GM12872 (cell line): ENCODE results near the gene TOPBP1.

ENCODE experiments used
- CTCF ChIP-seq: IDR thresholded peaks from 3 replicates; pipeline ENCODE4 v1.5.1; 2011; ENCODE audit warnings: low read depth, mild to moderate bottlenecking, low read length, moderate library complexity; ENCODE audit not compliant: insufficient read depth

The TOPBP1 gene

DNA sequence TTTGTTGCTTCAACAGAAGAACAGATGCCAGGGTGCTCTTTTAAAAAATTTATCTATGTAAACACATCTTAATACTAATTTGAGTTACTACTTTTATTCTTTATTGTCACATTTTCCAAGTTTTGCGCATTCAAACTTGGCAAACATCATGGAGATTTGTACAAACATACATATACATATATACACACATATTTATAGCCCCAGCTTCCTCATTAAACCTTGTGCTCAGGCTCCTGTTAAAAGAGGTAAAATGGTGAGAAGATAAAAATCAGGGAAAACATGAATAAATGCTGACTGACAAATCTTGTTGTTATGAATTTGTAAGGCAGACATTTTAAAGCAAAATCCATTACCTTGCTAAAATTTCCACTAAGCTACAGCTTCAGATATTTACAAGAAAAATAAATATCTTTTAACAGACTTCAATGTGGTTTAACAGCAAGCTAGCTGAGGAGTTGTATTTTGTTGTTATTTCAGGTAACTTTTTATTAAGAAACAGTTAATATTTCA, 61.1 kb downstream of the TOPBP1 start:
- no peak for TF ChIP-seq CTCF

GRCh38 chr3:133599280-133599679, 62.5 kb downstream of the TOPBP1 start:
- no peak for TF ChIP-seq CTCF

GRCh38 chr3:133598405-133598804, 63.3 kb downstream of the TOPBP1 start:
- TF ChIP-seq CTCF: no peak

DNA sequence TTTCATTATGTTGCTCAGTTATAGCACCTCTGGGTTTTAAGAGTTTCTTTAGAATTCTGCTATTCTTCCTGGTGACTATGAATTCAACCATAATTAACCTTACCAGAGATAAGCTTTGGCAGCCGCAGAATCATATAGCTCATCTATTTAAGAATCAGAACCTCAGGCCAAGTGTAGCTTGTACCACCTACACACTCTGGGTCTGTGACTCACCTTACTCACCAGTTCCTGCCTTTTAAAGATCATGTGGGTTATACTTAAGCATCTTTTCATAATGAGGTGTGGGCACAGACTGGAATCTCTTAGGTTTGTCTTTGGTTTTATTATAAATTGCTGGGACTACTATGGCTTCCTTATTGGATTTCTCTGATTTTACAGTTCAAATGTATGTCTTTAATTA, 66.4 kb downstream of the TOPBP1 start:
- TF ChIP-seq CTCF: no peak

DNA sequence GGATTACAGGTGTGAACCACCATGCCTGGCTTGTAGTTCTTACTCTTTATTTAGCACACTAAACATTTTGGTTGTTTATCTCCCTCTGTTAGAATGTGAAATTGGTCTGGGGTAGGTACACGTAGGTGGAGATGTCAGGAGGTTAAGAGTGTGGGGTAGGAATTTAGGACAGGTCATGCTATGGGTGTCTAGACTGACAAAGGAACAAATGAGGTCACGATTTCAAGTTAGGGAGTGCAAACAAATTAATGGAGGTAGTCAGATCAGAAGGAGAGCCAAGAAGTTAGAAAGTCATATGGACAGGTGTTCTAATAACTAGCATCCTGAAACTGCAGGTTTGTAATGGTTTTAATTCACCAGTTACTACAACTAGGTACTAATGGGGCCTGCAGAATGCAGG, 68.5 kb downstream of the TOPBP1 start:
- TF ChIP-seq CTCF: no peak

GRCh38 chr3:133592843-133593242, 68.9 kb downstream of the TOPBP1 start:
- TF ChIP-seq CTCF: no peak

DNA sequence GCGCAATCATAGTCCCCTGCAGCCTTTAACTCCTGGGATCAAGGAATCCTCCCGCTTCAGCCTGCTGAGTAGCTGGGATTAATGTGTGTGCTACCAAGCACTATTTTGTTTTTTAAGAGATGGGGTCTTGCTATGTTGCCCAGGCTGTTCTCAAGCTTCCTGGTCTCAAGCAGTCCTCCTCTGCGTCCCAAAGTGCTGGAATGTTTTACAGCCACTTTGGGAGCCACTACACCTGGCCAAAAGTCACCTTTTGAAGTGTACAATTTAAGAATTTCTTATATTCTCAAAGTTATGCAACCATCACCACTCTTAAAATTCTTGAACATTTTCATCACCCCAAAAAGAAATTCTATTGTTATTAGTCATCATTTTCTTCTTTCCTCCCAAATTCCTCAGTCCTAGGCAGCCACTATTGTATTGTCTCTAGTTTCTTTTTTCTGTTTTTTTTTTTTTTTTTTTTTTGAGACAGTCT, 70.4 kb downstream of the TOPBP1 start:
- TF ChIP-seq CTCF: no peak
